GM18861 (cell line): Measurements from ENCODE around the gene SMARCA4.
"Not testable (repeated sequence)": the region's sequence is repeated elsewhere in the genome, so short reads cannot be mapped to it uniquely, and the experiment has no call there.

ENCODE experiments used
- ATAC-seq: cut with Tn5 transposase; IDR thresholded peaks from one replicate; pipeline ENCODE4 v1.9.1; 2021; ENCODE audit not compliant: unreplicated experiment

SMARCA4 gene

DNA sequence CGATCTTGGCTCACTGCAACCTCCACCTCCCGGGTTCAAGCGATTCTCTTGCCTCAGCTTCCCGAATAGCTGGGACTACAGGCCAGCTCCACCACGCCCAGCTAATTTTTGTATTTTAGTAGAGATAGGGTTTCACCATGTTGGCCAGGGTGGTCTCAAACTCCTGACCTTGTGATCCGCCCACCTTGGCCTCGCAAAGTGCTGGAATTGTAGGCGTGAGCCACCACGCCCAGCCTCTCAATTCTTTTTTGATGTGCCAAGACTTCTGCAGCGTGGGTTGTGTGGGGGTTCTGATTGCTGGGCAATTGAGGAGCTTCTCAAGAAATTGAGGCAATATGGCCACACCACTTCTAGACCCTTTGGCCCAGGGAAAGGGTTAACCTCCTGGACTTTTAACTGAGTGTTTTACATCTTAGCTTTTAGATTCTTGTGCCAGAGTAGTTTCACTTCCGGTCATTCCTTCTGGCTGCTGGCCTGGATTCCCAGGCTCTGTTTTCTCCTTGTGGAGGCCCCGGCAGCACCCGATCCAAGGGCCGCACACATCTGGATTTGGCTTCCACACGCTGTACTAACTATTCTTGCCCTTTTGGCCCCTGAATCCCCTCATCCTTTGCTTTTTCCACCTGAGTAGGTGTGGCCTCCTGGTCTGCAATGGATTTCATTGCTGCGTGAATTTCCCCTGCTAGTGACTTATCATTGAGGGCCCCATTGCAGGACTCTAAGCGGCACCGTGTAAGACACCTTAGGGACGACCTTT lies 14.7 kb downstream of the SMARCA4 start:
- ATAC-seq: no peak

DNA sequence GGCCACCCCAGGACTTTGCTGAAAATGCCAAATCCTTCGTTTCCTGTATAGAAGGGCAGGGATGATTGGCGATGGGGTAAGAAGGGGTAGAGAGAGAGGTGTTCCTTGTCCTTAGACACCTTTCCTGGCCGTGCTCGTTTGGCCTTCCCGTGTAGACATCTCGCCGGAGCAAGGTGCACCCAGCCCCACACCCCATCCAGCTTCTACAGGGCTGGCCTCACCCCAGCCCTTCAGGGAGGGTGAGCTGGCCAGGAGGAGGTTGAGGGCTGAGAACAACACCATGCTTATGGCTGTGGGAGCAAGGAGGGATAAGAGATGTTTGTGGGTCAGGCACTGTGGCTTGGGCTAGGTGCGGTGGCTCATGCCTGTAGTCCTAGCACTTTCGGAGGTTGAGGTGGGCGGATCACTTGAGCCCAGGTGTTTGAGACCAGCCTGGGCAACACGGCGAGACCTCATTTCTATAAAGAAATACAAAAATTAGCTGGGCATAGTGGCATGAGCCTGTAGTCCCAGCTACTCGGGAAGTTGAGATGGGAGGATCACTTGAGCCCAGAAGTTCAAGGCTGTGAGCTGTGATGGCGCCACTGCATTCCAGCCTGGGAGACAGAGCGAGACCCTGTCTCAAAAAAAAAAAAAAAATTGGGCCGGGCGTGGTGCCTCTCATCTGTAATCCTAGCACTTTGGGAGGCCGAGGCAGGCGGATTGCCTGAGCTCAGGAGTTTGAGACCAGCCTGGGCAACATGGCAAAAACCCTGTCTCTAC lies 15.5 kb downstream of the SMARCA4 start:
- no peak for ATAC-seq

DNA sequence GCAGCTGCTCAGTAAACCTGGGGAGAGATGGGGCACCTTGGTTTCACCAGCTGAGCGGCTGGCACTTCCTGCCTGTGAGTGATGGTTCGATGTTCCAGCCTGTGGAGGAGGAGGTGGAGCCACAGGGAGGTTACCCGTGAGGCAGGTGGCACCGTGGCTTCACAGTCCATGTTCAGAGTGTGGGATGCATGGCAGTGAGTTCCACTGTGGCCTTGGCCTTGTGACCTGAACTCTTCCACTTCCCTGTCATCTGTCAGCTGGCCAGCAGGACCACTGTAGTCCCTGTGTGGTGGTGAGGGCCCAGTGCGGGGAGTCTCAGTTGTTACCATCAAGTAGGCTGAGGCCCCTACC lies 16.9 kb downstream of the SMARCA4 start:
- ATAC-seq: no peak

DNA sequence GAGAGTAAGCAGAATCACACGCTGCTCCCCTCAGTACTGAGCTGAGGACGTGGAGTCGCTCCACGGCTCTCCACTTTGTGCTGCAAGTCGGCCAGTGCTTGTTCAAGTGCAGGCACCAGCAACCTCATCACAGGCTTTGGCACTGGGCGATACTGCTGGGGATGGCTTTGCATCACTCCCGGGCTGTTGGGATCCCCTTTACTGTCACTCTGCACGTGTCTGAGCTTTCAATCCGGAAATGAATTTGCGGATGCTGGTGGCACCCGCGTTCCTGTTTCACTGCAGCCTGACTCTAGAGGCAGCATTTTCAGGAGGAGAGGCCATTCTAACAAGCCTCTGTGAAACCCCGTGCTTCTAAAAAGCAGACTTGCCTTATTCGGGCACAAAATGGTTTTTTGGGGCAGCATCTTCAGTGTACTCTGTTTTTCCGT lies 19.1 kb downstream of the SMARCA4 start:
- ATAC-seq: no peak

DNA sequence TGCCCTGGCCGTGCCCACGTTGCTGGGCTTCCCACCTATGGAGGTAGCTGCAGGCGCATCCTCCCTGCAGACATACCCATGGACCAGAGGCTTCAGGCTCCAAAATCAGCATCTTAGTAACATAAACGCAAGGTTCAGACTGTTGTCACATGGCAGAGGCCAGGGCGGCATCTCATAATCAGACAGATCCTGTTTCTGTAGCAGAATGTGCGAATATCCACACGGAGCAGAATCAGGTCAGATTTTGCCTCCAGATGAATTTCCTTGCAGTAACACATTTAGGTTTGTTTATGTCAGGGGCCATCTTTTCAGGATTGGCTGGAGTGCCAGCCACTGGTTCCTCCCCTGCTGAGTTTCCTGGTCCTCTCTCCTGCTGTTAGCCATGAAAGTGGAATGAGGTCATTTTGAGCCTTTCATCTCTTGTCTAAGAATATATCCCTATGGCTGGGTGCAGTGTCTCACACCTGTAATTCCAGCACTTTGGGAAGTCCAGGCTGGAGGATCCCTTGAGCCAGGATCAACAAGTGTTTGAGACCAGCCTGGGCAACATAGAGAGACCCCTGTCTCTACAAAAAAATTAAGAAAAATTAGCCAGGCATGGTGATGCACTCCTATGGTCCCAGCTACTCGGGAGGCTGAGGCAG lies 20.5 kb downstream of the SMARCA4 start:
- no peak for ATAC-seq

DNA sequence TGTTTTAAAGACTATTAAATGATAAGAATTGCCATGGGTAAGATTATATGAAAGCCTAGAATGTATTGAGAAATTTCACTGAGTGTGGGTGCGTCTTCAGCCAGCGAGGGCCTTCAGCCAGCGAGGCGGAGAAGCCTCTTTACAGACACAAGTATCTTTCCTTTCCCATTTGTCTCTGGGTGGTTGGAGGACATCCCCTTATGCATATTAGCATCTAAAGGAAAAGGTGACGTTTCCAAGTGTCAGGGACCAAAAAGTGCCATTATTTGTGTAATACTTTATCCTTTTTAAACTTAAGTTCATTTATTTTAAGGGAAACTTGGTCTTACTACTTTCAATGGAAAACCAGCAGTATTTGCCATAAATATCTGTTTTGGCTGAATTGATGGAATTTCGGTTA lies 22.2 kb downstream of the SMARCA4 start:
- no peak for ATAC-seq

DNA sequence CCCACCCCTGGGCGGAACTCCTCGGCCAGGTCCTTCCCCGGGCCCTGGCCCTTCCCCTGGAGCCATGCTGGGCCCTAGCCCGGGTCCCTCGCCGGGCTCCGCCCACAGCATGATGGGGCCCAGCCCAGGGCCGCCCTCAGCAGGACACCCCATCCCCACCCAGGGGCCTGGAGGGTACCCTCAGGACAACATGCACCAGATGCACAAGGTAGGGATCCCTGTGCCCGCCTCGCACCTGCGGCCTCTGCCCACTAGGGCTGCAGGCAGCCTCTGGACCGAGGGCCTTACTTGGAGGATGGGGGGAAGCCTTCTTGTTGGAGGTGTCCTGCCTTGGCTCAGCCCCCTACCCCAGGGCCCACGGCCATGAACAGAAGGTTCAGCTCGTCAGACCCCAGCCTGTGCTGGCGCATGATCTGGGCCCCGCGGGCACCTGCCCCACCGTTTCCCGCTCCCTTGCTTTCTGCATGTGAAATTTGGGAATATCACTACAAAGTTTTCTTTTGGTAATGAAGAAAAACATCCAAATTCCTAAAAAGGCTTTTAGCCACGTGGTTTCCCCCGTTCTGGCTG lies 23.4 kb downstream of the SMARCA4 start:
- ATAC-seq: no peak

DNA sequence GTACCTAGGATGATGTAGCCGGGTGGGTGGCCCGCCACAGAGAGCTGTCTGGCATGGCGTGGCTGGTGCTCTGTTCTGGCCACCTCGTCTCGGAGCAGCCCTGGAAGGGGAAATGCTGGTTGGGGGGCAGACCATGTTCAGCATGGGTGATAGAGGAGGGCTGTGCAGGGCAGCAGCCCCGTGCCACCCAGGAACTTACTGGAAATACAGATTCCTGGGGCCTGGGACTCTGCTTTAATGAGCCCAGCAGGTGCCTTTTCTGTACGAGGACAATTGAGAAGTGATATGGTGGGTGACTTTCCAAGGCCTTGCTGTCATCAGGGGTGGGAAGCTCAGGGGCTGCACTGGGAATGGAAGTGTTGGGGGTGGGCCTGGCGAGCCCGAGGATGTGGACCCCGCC lies 24.7 kb downstream of the SMARCA4 start:
- no peak for ATAC-seq

DNA sequence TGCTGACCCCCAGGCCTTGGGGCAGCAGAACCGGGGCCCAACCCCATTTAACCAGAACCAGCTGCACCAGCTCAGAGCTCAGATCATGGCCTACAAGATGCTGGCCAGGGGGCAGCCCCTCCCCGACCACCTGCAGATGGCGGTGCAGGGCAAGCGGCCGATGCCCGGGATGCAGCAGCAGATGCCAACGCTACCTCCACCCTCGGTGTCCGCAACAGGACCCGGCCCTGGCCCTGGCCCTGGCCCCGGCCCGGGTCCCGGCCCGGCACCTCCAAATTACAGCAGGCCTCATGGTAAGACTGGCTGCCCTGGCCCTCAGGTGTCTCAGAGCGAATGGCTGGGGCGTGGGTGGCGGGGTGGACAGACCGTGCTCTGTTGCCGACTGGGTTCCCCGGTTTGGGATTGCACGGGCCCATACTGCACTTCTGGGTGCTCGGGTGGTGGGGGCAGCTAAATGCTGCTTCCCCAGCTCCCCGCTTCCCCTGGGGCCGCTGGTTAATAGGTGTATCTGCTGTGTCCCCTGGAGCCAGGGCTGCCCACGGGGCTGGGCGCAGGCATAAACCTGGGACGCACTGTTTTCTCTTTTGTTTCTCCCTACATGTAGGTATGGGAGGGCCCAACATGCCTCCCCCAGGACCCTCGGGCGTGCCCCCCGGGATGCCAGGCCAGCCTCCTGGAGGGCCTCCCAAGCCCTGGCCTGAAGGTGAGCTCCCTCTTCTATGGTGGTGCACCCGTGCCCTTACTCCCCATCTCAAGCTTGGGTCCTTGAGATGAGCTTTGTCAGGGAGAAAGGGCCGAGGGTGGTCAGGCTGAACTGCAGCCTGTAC lies 25.7 kb downstream of the SMARCA4 start:
- no peak for ATAC-seq

DNA sequence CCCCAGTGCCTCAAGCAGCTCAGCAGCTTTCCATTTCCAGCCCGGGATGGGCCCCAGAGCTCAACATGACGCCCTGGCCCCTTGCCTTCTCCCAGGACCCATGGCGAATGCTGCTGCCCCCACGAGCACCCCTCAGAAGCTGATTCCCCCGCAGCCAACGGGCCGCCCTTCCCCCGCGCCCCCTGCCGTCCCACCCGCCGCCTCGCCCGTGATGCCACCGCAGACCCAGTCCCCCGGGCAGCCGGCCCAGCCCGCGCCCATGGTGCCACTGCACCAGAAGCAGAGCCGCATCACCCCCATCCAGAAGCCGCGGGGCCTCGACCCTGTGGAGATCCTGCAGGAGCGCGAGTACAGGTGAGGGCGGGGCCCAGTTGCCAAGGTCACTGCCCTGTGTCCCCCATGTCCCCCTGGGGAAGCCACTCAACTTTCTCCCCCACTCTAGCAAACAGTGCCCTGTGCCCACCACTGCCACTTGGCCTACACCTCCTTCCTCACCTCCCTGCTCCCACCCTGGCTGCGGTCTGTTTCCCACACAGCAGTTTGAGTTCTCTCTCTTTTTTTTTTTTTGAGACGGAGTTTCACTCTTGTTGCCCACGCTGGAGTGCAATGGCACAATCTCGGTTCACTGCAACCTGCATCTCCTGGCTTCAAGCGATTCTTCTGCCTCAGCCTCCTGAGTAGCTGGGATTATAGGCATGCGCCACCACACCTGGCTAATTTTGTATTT lies 26.9 kb downstream of the SMARCA4 start:
- no peak for ATAC-seq

DNA sequence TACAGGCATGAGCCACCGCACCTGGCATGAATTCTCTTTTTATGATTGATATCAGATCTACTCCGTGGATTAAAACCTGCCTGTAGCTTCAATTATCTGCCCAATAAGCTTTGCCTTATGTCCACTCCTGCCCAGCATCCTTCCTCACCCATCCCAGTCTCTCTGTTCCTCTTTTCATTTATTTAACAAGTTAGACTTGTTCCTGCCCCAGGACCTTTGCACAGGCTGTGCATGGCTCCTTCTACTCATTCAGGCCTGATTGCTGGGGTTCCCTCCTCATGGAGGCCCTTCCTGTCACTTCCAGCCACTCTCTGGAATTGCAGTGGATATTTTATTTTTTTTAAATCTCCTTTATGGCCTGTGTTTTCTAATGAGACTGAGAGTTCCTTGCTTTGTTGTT lies 27.6 kb downstream of the SMARCA4 start:
- no peak for ATAC-seq

DNA sequence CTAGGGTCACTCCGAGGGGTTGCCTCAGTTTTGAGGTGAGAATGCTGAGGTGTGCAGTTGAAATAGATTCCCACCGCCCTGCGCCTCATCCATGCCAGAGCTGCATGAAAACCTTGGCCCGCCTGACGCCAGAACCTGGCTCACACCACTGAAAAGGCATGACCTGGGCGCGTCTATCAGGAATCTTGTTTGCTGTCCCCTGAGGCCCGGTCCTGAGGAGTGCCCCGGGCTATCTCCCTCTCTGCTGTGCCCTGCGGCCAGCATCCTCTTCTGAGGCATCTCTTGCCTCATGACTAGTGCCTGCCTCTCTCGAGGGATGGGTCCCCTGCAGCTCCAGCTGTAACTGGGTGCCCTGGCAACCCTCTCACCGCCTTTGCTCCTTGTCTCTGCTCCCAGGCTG lies 28.1 kb downstream of the SMARCA4 start:
- no peak for ATAC-seq

DNA sequence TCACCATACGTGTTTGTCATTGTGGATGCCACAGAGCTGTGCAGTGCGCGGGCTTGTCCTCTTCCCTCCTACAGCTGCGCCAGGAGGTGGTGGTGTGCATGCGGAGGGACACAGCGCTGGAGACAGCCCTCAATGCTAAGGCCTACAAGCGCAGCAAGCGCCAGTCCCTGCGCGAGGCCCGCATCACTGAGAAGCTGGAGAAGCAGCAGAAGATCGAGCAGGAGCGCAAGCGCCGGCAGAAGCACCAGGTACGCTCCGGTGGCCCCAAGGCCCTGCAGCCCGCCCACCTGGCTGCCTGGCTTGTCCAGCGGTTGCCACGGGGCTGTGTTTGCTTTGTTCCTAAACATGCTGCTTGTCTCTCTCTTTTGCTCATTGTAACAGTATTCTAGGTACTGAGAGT lies 30.2 kb downstream of the SMARCA4 start:
- ATAC-seq: no peak

DNA sequence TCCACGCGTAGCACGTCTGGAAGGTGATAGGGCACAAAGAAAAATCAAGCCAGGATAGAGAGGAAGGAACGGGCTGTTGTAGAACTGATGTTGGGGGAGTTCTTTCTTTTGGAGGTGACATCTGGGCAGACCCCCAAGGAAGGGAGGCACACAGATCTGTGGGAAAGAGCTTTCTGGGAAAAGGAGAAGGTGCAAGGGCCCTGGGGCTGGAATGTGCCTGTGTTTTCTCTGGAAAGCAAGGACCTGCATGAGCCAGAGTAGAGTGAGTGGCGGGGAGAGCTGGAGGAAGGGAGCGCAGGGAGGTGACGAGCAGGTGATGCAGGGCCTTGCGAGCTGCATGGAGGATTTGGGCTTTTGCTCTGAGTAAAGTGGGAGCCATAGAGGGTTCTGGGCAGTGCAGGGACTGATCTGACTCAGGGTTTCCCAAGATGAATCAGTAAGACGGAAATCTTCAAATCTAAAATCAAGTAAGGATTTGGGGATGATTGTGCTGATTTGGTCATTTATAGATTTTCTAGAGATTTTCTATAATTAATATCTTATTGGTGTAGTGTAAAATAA lies 30.8 kb downstream of the SMARCA4 start:
- ATAC-seq: no peak

DNA sequence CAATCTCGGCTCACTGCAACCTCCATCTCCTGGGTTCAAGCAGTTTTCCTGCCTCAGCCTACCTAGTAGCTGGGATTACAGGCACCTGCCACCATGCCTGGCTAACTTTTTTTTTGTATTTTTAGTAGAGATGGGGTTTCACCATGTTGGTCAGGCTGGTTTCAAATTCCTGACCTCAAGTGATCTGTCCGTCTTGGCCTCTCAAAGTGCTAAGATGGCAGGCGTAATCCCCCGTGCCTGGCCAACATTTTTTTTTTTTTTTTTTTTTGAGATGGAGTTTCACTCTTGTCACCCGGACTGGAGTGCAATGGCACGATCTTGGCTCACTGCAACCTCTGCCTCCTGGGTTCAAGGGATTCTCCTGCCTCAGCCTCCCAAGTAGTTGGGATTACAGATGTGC lies 31.3 kb downstream of the SMARCA4 start:
- not testable (repeated sequence) for ATAC-seq

DNA sequence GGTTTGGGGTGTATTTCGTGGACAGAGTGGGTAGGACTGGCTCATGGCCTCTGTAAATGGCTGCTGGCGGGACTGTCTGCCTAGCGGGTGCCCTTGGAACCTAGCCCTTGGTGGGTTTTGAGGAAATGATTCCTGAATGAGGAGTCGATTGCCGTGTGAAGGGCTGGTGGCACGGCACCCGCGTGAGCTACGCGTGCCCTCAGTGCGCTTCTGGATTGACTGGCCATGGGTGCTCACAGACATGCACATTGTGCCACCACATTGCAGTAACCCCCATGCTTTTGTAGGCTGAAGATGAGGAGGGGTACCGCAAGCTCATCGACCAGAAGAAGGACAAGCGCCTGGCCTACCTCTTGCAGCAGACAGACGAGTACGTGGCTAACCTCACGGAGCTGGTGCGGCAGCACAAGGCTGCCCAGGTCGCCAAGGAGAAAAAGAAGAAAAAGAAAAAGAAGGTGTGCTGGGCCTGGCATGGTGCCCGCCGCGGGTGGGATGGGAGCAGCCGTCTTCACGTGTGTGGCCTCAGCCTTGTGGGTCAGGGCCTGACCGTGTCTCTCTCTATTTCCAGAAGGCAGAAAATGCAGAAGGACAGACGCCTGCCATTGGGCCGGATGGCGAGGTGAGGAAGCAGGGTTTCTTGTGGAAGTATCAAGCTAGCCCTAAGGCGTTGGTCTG lies 35.2 kb downstream of the SMARCA4 start:
- no peak for ATAC-seq

DNA sequence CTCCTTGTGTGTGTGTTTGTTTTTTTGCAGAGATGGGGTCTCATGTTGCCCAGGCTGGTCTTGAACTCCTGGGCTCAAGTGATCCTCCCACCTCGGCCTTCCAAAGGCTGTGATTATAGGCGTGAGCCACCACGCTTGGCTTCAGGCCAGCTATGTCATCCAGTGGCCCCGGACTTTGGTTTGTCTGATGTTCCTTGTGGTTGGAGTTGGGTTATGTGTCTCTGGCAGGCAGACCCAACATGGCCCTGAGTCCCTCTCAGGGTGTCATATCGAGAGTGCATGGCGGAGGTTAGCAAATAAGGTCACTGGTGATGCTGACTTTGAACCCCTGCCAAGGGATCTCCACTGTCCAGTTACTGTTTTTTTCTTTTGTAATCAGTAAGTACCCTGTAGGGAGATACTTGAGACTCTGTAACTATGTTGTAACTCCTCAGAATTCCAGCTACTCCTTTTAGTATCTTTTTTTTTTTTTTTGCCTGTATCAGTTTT lies 37.3 kb downstream of the SMARCA4 start:
- ATAC-seq: no peak

DNA sequence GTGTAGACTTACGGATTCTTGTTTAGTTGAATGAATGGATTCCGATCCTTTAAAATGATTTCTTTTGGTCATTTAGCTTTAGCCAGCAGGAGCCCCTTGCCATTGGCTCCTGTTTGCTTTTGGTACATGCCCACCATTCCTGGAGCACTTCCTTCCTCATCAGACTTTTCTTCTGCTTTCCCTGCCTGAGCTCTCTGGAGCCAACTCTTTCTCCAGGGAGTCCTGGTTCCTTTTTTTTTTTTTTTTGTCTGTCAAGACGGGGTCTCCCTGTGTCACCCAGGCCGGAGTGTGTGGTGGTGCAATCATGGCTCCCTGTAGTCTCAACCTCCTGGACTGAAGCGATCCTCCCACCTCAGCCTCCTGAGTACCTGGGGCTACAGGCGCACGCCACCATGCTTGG lies 37.8 kb downstream of the SMARCA4 start:
- ATAC-seq: no peak

DNA sequence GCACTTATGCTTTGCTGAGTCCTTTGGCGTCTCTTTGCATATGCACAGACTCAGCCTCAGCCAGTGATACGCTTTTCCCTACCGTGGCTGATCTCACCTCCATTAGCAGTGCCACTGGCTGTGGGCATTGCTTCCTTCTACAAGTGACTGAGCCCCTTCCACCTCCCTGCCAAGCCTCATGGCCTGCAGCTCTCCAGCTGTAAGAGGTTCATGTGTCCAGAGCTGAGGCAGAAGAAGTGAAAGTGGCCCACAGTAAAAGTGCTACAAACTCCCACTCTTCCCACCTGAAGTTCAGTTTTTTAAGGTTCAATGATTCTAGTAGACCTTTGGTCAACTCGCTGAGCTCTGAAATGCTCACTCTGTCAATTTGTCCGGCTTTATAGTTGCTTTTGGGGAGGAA lies 44.7 kb downstream of the SMARCA4 start:
- ATAC-seq: no peak
